Measurements from ENCODE around the gene ITGA7.

ITGA7 gene

GRCh38 chr12:55647027-55647426 lies 60.7 kb downstream of the ITGA7 start:
- Histone ChIP-seq H3K9ac (ENCODE audit: low read depth, low read length, poor library complexity, severe bottlenecking) (no peak overlapping the region), H3K4me2 (ENCODE audit: low read depth, low read length, poor library complexity, severe bottlenecking) (no peak overlapping the region)

GRCh38 chr12:55644591-55644990 lies 63.1 kb downstream of the ITGA7 start:
- Histone ChIP-seq H4K20me1 (ENCODE audit: insufficient read depth, low read length, poor library complexity, severe bottlenecking) (no peaks in the 10 kb centered on the region), H3K4me3 (ENCODE audit: low read length, poor library complexity, severe bottlenecking) (no peak overlapping the region), H3K79me2 (ENCODE audit: insufficient read depth, low read length) (no peaks in the 10 kb centered on the region), H3F3A (ENCODE audit: low read depth) (no peaks in the 10 kb centered on the region), H3K9me2 (replicated peaks; ENCODE audit: low read depth, low read length) (no peaks in the 10 kb centered on the region), H3K9ac (ENCODE audit: low read depth, low read length, poor library complexity, severe bottlenecking) (no peak overlapping the region), H3K4me2 (ENCODE audit: low read depth, low read length, poor library complexity, severe bottlenecking) (no peak overlapping the region), H3K9me3 (ENCODE audit: insufficient read depth, low read depth, low read length) (no peaks in the 10 kb centered on the region), H2AFZ (ENCODE audit: low read length) (no peak overlapping the region), H3K4me1 (ENCODE audit: insufficient read depth, low read length, poor library complexity, severe bottlenecking) (peaks cover 10% of the 10 kb centered on the region), H3K36me3 (ENCODE audit: insufficient read depth, low read length) (no peaks in the 10 kb centered on the region), H3K27me3 (ENCODE audit: insufficient read depth, low read length, poor library complexity, severe bottlenecking) (no peaks in the 10 kb centered on the region)
- TF ChIP-seq EZH2phosphoT487 (IDR thresholded peaks at IDR 0.05; ENCODE audit: borderline replicate concordance) = no peak
- no peak for TF ChIP-seq CTCF (conservative IDR thresholded peaks at IDR 0.05; ENCODE audit: low read length)

More at GRCh38 chr12:55647027-55647426, 60.7 kb downstream of the ITGA7 start:
- Histone ChIP-seq H3F3A (ENCODE audit: low read depth) (no peaks in the 10 kb centered on the region), H3K9me3 (ENCODE audit: insufficient read depth, low read depth, low read length) (no peaks in the 10 kb centered on the region), H3K9me2 (replicated peaks; ENCODE audit: low read depth, low read length) (no peaks in the 10 kb centered on the region), H3K27me3 (ENCODE audit: insufficient read depth, low read length, poor library complexity, severe bottlenecking) (no peaks in the 10 kb centered on the region), H3K4me1 (ENCODE audit: insufficient read depth, low read length, poor library complexity, severe bottlenecking) (peaks cover 7% of the 10 kb centered on the region), H3K79me2 (ENCODE audit: insufficient read depth, low read length) (no peaks in the 10 kb centered on the region), H2AFZ (ENCODE audit: low read length) (no peak overlapping the region), H3K4me3 (ENCODE audit: low read length, poor library complexity, severe bottlenecking) (no peak overlapping the region), H3K36me3 (ENCODE audit: insufficient read depth, low read length) (no peaks in the 10 kb centered on the region), H4K20me1 (ENCODE audit: insufficient read depth, low read length, poor library complexity, severe bottlenecking) (no peaks in the 10 kb centered on the region)
- TF ChIP-seq EZH2phosphoT487 (IDR thresholded peaks at IDR 0.05; ENCODE audit: borderline replicate concordance) (no peak), CTCF (conservative IDR thresholded peaks at IDR 0.05; ENCODE audit: low read length) (no peak)

GRCh38 chr12:55642669-55643068 lies 65.0 kb downstream of the ITGA7 start:
- Histone ChIP-seq H3K9me2 (replicated peaks; ENCODE audit: low read depth, low read length) (no peaks in the 10 kb centered on the region), H4K20me1 (ENCODE audit: insufficient read depth, low read length, poor library complexity, severe bottlenecking) (no peaks in the 10 kb centered on the region), H3K9me3 (ENCODE audit: insufficient read depth, low read depth, low read length) (no peaks in the 10 kb centered on the region), H3K9ac (ENCODE audit: low read depth, low read length, poor library complexity, severe bottlenecking) (no peak overlapping the region), H2AFZ (ENCODE audit: low read length) (peak overlapping the region; percentile 56; the same call in 1 of the 2 replicates), H3K4me2 (ENCODE audit: low read depth, low read length, poor library complexity, severe bottlenecking) (peak overlapping the region; percentile 41), H3K4me1 (ENCODE audit: insufficient read depth, low read length, poor library complexity, severe bottlenecking) (peaks cover 17% of the 10 kb centered on the region), H3K27me3 (ENCODE audit: insufficient read depth, low read length, poor library complexity, severe bottlenecking) (no peaks in the 10 kb centered on the region), H3K79me2 (ENCODE audit: insufficient read depth, low read length) (no peaks in the 10 kb centered on the region), H3K36me3 (ENCODE audit: insufficient read depth, low read length) (no peaks in the 10 kb centered on the region), H3K4me3 (ENCODE audit: low read length, poor library complexity, severe bottlenecking) (no peak overlapping the region), H3F3A (ENCODE audit: low read depth) (no peaks in the 10 kb centered on the region)
- TF ChIP-seq EZH2phosphoT487 (IDR thresholded peaks at IDR 0.05; ENCODE audit: borderline replicate concordance) (no peak), CTCF (conservative IDR thresholded peaks at IDR 0.05; ENCODE audit: low read length) (no peak)
